ENCODE results near the gene COL8A1. TPM values are rescaled to one million over a fixed set of nuclear protein-coding genes. Genes with fewer than 3 reads are reported as not detected.

Gene COL8A1
- total RNA-seq, 4 donors from 2014 or later = 31.5 to 139 (median 71.4) TPM

DNA sequence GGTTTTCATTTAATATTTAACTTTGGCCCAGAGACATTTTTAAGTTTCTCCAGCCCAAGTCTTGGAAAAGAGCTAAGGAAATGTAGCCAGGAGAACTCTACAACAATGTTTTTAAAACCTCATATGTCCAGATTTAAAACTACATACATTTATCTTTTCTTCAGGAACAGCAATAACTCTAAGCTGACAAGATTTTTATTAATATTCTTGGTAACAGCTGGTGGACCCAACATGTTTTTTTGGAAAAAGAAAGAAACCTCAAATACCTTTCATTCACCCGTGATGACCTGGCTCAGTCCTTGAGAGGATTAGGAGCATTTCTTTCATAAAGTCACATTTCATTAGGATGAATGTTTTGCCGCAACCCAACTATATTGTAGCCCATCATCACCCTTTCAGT is 128.9 kb downstream of the COL8A1 start:
- no peak for TF ChIP-seq POLR2A (IDR thresholded peaks at IDR 0.05; ENCODE audit: low read depth)
- no peak for TF ChIP-seq POLR2AphosphoS5 (IDR thresholded peaks at IDR 0.05)
- no peak for TF ChIP-seq EP300 (IDR thresholded peaks at IDR 0.05)
- TF ChIP-seq, protein P1, sequence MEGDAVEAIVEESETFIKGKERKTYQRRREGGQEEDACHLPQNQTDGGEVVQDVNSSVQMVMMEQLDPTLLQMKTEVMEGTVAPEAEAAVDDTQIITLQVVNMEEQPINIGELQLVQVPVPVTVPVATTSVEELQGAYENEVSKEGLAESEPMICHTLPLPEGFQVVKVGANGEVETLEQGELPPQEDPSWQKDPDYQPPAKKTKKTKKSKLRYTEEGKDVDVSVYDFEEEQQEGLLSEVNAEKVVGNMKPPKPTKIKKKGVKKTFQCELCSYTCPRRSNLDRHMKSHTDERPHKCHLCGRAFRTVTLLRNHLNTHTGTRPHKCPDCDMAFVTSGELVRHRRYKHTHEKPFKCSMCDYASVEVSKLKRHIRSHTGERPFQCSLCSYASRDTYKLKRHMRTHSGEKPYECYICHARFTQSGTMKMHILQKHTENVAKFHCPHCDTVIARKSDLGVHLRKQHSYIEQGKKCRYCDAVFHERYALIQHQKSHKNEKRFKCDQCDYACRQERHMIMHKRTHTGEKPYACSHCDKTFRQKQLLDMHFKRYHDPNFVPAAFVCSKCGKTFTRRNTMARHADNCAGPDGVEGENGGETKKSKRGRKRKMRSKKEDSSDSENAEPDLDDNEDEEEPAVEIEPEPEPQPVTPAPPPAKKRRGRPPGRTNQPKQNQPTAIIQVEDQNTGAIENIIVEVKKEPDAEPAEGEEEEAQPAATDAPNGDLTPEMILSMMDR (IDR thresholded peaks at IDR 0.05) = no peak
- no peaks in the 10 kb centered on the region for H3K9me3 ChIP-seq
- DNase-seq (ENCODE audit: extremely low spot score) = no peak
- no peaks in the 10 kb centered on the region for H3K36me3 ChIP-seq
- peaks cover 0 to 7% (median 2%) of the 10 kb centered on the region in 4 donors for H3K4me1 ChIP-seq
- H3K4me3 ChIP-seq = no peak overlapping the region
- H3K27me3 ChIP-seq = no peaks in the 10 kb centered on the region
- intact Hi-C loops (cut with DNase I) = no loop called here
- 71% methylated on average over 2 of the region's 2 CpGs for WGBS
- no peak overlapping the region for H3K27ac ChIP-seq (replicated peaks in 1 of 4)

DNA sequence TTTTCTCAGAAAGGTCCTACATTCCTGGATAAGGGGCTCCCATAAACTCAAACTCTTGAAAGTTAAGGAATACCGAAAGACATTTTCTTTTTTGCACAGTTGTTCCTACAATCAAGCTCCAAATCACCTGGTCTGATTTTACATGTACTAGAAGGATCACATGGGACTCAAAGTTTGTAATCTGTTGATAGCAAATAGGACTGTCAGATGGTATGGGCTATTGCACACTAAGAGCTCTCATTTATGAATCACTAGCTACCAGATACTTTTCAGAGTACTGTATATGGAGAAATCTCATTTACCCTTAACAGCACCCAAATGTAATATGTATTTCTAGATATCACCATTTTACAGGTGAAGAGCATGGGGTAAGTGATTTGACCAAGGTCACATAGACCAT is 129.7 kb downstream of the COL8A1 start:
- WGBS = 94% methylated on average over 1 of the region's 1 CpG
- Histone ChIP-seq H3K4me1 (peaks cover 0 to 3% (median 0%) of the 10 kb centered on the region in 4 donors), H3K27ac (replicated peaks in 1 of 4) (no peak overlapping the region), H3K36me3 (no peaks in the 10 kb centered on the region), H3K9me3 (no peaks in the 10 kb centered on the region), H3K4me3 (no peak overlapping the region), H3K27me3 (no peaks in the 10 kb centered on the region)
- no peak for TF ChIP-seq POLR2AphosphoS5 (IDR thresholded peaks at IDR 0.05)
- no peak for TF ChIP-seq POLR2A (IDR thresholded peaks at IDR 0.05; ENCODE audit: low read depth)
- TF ChIP-seq, protein P1 (IDR thresholded peaks at IDR 0.05) = no peak
- no peak for TF ChIP-seq EP300 (IDR thresholded peaks at IDR 0.05)
- intact Hi-C loops (cut with DNase I) = no loop called here
- DNase-seq (ENCODE audit: extremely low spot score) = no peak

DNA sequence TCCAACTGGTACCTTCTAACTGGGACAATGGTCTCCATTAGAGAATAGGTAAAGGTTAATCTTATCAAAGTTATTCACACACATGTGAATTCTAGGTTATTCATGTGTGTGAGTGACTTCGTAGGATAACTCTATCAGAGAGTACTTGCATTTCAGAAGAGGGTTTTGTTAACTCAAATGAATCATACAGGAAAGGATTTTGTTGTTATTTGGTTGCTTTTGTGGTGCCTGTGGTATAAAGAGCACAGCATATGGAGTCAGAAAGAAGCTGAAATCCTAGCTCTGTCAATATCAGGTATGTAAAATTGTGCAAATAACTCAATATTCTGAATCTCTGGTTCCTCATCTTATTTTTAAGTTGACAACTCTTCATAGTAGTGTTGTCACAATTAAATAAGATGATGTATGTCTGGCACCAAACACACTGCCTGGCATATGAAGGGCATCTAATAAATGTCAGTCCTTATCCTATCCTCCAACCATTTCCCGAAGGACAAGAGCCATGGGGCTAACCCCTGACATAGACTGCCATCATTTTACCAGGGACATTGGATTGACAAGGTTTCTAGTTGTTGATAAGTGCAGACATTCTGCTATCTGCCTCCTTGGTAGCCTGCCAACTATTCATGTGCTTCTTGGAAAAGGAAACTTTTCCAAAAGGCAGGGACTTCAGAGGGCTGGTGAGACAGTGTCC is 130.6 kb downstream of the COL8A1 start:
- Histone ChIP-seq H3K27me3 (no peaks in the 10 kb centered on the region), H3K4me3 (no peak overlapping the region), H3K4me1 (no peaks in the 10 kb centered on the region), H3K27ac (replicated peaks in 1 of 4) (no peak overlapping the region), H3K9me3 (no peaks in the 10 kb centered on the region), H3K36me3 (no peaks in the 10 kb centered on the region)
- WGBS = 93% methylated on average over 2 of the region's 2 CpGs
- TF ChIP-seq EP300 (IDR thresholded peaks at IDR 0.05) (no peak), POLR2A (IDR thresholded peaks at IDR 0.05; ENCODE audit: low read depth) (no peak), POLR2AphosphoS5 (IDR thresholded peaks at IDR 0.05) (no peak)
- TF ChIP-seq, protein P1 (IDR thresholded peaks at IDR 0.05) = no peak
- intact Hi-C loops (cut with DNase I) = no loop called here
- DNase-seq (ENCODE audit: extremely low spot score) = no peak

DNA sequence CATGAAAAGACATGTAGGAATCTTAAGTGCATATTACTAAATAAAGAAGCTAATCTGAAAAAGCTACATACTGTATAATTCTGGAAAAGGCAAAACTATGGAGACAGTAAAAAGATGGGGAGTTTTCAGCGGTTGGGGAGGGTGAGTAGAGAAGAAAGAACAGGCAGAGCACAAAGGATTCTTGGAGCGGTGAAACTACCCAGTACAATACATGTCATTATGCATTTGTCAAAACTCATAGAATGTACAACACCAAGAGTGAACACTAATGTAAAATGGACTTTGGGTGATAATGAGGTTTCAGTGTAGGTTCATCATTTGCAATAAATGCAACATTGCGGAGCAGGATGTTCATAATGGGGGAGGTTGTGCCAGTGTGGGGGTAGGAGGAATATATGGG is 133.8 kb downstream of the COL8A1 start:
- Histone ChIP-seq H3K4me3 (no peak overlapping the region), H3K27ac (replicated peaks in 1 of 4) (no peak overlapping the region), H3K9me3 (no peaks in the 10 kb centered on the region), H3K36me3 (no peaks in the 10 kb centered on the region), H3K4me1 (no peaks in the 10 kb centered on the region), H3K27me3 (no peaks in the 10 kb centered on the region)
- WGBS = 89% methylated on average over 3 of the region's 3 CpGs
- DNase-seq (ENCODE audit: extremely low spot score) = no peak
- intact Hi-C loops (cut with DNase I) = no loop called here
- TF ChIP-seq EP300 (IDR thresholded peaks at IDR 0.05) (no peak), POLR2AphosphoS5 (IDR thresholded peaks at IDR 0.05) (no peak), POLR2A (IDR thresholded peaks at IDR 0.05; ENCODE audit: low read depth) (no peak)
- TF ChIP-seq, protein P1 (IDR thresholded peaks at IDR 0.05) = no peak

GRCh38 chr3:99772671-99773070 is 134.3 kb downstream of the COL8A1 start:
- DNase-seq (ENCODE audit: extremely low spot score) = no peak
- Histone ChIP-seq H3K4me1 (no peaks in the 10 kb centered on the region), H3K9me3 (no peaks in the 10 kb centered on the region), H3K4me3 (no peak overlapping the region), H3K27ac (replicated peaks in 1 of 4) (no peak overlapping the region), H3K36me3 (no peaks in the 10 kb centered on the region), H3K27me3 (no peaks in the 10 kb centered on the region)
- 68% methylated on average over 1 of the region's 1 CpG for WGBS
- intact Hi-C loops (cut with DNase I) = no loop called here
- TF ChIP-seq, protein P1 (IDR thresholded peaks at IDR 0.05) = no peak
- TF ChIP-seq POLR2AphosphoS5 (IDR thresholded peaks at IDR 0.05) = no peak
- no peak for TF ChIP-seq EP300 (IDR thresholded peaks at IDR 0.05)
- no peak for TF ChIP-seq POLR2A (IDR thresholded peaks at IDR 0.05; ENCODE audit: low read depth)

Measured in esophagus muscularis mucosa (tissue), 4 donors.